NCI-H187 (cell line): ENCODE measurements around the gene IGF1R.

Source experiments
- DNase-seq, 2 experiments: peaks; one replicate each; lab custom pipeline; 2025; lab: John Stamatoyannopoulos, UW

The IGF1R gene

DNA sequence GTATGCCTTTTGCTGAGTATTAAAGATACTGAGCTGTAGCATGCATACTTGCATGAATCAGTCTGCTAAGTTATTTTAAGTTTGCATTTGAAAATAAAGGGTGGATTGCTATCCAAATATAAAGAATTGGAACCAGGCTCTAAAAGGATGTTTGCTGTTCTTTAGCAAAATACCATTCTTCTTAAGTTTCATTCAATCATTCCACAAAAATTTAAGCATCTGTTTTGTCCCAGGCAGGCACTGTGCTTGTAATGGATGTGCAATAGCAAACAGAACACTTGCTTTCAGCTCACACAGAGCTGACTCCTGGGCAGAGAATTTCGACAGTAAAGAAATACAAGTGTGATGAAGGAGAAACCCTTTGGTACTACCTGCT lies 208.2 kb downstream of the IGF1R start:
- DNase-seq, result no peak

DNA sequence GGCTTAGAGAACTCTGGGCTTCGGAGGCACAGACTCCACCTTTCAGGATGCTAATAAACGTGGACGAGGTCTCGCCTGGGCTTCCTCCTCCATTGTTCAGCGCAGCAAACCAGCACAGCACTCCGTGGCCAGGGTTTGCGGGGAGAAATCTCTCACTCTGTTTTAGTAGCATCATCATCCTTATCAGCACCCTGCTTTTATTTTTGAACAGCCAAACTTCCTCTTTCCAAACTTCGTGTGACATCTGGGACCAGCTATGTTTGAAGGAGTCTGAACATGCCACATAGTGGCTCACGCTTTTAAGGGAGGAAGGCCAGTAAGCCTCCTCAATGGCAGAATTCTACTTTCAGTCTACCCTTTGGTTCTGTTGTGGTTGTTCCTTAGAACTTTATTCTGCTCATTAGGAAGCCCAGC lies 210.3 kb downstream of the IGF1R start:
- DNase-seq, result no peak

DNA sequence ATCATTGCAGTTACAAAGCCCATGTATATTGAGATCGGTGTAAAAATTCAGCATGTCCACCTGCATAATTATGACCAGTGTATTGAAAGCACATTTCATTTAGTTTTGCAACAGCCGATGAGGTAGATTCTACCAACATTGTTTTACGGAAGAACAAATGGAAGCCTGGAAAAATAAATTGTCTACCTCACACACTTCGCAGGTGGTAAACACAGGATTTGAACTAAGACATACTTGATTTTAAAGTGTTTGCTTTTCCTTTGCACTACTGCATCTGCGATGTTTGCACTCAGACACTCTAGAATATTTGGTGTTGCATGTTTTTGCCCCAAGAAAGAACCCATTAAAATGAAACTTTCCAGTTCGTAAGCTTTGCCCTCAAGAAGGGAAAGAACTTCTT lies 210.8 kb downstream of the IGF1R start:
- DNase-seq, result no peak

DNA sequence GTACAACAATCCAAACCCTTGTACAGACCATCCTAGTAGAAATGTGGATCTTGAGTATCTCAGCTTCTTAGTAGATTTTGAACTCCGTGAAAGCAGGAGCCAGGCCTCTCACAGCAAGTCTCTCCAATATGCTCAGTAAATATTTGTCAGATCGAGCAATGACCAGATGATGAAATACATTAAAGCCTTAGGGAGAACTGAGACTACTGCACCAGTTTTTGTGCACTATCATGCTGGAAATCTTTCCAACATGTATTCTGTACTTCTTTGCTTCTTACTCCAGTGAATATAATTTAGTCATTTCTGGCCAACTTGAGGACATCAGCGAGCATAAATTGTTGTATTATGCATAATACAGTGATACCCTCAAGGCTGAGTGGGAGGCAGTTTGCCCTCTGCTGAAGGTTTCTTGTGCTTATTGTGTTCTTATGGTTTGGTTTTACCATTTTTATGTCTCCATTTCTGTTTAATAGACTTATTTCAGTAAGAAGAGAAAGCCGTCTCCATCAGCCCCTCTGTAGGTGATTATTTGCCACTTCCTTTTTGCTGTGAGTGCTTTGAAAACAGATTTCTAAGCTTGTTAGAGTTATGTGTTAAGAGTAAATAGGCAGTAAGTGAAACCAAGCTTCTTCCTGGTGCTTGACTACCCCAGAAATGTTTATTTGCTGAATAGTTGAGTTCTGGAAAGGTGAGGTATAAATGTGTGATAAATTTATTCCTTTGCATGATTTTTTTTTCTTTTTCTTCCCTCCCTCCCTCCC lies 212.1 kb downstream of the IGF1R start:
- DNase-seq, result no peak

DNA sequence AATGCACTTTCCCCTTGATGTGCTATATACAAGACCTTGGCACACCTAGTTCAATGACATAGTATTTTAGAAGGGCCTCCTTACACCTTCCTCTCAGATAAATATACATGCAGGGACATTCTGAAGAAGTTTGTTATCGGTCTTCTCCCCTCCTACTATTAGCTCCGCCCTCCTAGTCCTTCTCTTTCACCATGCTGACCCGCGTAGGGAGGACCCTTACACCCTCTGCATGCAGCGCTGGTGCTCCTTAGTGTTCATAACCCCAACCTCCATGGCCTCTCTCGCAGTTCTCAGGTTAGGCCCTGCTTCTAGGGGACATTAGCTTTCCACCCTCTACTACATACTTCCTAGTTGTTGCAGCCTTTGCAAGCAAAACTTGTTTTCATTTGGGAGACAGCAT lies 212.8 kb downstream of the IGF1R start:
- DNase-seq, result no peak

DNA sequence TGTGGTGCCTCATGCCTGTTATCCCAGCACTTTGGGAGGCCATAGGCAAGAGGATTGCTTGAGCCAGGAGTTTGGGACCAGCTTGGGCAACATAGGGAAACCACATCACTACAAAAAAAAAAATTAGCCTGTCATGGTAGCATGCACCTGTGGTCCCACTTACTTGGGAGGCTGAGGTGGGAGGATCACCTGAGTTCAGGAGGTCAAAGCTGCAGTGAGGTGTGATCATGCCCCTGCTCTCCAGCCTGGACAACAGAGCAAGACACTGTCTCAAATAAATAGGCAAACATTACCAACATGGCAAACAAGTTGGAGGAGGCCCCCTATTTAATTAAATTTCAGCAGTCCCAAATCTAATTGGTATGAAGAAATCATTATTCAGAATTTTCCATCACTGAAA lies 215.6 kb downstream of the IGF1R start:
- no peak for DNase-seq

DNA sequence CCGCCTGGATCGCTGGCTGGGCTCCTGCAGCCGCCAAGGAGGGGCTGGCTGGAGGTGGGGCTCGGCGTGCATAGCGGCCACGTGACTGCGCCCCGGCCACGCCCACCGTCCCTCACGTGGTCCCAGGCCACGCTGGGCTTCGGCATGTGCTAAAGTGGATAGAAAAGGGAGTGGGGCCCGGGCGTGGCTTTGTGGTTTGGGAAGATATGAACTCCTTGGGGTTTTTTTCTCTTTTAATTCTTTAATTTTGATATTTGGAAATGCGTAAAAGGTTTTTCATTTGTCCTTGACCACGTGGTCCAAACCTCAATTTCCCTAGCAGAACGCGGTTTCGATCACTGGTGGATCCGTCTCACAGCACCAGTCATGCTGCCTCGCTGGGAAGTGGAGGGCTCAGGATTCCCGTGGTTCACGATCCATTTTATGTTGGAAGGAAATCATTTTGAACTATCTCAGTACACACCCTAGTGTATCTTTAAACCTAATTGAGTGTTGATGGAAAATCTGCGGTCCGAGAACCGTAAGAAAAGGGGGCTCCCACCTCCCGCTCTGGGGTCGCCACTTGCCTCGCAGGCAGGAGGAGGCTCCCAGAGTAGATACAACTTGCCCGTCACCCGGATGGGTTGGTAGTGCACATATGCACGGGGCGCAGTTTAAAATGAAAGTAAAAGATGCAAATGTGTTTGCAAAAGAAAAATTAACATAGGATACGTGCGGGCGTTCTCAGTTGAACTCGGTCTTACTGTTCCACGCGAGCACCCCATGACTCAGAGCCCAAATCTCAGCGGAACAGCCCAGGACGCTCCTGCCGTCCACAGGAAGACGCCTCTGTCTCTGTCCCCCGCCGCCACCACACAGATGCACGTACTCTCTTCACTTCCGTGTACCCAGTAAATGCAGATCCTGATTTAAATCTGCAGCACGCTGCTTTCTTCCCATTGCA lies 217.3 kb downstream of the IGF1R start:
- peak; percentile 80 for DNase-seq

DNA sequence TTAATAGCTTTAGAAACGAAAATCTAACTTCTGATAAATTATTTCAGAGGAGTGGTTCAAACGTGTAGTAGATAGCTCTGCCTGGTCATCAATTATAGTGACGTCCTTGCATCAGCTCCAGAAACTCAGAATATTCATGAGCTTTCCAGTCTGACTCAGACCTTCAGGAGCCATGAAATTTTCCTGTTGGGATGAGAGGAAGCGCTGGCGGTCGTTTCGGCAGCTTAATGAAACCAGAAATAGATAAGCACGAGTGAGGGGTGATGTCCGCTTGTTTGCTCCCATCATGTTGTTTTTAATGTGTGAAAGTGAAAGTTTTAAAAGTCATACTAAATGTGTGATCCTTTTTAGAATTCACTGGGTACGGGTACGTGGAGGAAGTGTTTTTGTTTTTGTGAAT lies 218.2 kb downstream of the IGF1R start:
- no peak for DNase-seq

DNA sequence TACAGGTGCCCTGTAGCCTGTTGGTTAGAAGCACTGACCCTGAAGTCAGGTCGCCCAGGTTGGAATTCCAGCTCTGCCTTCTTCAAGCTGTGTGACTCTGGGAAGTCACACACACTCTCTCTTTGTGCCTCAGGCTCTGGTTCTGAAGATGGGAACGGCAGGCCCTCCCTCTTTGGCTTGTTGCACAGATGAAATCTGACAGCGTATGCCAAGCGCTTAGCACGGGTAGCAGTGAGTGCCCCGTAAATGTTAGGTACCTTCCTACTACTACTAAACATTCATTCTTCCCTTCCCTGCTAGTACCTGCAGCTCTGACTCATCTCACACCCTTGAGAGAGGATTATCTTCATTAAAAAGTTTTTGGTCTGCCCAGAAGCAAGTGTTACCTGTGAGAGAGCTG lies 220.2 kb downstream of the IGF1R start:
- no peak for DNase-seq

DNA sequence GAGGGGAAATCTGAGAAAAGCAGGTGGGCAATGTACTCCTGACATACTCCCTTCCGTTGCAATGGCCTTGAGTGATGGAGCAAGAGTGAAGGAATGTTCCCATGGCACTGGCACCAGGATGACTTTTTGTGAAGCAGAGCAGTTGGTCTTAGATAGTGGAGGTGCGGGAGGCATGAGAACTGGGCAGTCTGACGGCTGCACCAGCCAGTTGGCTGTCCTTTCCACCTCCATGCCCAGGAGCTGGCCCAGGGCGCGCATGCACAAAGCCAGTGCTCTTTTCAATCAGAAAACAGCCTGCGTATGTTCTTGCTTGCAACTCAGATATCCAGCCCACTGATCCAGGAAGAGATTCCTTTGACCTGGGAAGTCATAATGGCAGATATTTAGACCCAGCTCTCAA lies 222.4 kb downstream of the IGF1R start:
- no peak for DNase-seq

DNA sequence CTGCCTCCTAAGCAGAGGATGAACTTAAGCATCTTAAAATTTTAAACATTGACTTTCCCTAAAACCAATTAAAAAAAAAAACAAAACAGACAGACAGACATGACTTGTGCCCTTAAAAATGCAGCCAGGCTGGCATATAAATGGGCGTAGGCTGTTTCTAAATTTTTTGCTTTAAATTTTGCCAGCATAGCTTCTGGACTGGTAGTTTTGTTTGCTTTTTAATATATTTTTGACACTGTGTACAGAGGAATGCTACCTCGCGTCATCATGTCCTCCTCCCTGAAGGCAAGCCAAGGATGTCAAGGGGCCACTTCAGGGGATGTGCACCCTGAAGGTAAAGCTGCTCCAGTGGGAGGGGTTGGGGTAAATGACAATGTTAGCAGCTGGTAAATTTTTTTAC lies 224.4 kb downstream of the IGF1R start:
- DNase-seq, result no peak

DNA sequence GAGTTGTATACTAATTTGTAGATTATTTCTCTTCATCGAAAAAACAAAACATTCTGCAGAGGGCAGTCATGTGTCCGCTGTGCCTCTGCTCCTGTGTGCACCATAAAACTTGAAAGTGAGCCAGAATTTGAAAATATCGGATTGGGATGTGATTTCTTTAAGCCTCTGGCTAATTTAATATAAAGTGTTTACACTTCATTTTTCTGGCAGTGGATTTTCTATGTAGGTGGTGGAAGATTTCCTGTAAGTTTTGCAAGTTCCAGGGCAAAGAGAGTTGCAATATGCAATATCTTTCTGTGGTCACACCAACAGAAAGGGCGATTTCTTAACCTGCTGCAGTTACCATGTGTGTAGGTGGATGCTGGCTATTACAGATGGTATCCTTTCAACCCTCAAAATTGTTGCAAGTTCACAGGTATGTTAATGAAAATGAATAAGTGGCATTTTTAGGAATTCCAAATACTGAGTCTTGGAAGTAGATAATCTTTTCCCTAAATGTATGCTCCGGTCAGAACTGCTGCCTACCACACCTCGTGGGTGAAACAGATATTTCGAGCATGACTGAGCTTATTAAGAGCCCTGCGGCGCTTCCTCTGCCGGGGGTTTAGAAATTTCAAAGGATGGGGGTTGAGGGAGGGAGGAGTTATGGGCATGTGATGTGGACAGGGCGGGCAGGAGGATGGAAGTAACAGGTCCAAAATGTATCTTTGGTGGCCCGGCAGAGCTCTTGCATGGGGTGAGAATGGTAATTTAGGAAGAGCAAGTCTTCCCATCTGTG lies 225.3 kb downstream of the IGF1R start:
- DNase-seq, result no peak

DNA sequence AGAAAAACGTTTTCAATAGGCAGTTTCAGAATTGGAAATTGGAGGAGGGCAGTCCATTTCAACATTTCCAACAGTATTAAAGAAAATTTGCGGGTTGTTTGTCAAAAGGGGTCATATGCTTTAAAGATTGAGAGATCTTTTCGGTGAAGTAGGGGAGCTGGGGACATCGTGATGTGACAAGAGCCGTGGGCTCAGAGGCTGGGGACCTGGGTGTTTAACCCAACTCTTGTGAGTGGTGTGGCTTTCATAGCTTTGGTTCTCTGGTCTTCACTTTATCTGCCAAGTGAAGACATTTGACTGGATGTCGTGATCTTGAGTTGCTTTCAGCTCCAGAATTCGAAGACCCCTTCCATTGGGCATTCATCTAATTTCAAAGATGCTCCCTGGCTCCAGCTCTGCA lies 226.0 kb downstream of the IGF1R start:
- DNase-seq, result no peak

DNA sequence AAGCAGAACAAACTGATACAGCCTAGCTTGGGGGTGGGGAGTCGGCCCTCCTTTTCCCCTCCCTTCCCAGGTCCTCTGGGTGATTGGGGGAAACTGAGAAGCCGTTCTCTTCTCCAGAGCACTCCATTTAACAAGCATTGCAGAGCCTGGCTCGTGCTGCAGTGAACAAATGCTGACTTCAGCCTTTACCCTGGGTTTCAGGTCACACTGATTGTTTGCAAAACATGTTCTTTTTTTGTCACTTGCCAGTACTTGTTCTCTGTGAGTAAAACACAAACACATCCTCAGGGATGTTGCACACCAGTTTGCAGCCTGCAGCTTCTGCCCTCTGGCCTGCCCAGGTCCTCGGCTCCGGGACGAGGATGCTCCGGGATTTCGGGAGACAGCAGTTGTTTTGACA lies 226.4 kb downstream of the IGF1R start:
- no peak for DNase-seq

DNA sequence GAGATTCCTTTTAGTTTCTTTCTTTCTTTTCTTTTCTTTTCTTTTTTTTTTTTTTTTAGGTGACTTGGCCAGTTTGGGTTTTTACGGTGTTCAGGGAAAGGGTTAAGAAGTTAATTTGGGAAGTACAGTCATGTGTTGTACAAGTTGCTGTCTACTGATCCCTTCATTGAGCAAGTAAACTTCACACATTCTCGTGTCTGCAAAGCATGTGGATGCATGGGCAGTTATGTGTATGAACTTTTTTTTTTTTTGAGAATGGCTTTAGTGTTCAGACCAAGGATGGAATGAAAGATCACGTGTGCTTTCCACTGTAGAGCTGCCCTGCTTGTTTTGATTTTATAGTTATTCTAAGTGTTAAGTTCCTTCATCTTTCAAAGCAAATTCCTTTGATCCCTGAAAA lies 227.0 kb downstream of the IGF1R start:
- DNase-seq, result no peak

DNA sequence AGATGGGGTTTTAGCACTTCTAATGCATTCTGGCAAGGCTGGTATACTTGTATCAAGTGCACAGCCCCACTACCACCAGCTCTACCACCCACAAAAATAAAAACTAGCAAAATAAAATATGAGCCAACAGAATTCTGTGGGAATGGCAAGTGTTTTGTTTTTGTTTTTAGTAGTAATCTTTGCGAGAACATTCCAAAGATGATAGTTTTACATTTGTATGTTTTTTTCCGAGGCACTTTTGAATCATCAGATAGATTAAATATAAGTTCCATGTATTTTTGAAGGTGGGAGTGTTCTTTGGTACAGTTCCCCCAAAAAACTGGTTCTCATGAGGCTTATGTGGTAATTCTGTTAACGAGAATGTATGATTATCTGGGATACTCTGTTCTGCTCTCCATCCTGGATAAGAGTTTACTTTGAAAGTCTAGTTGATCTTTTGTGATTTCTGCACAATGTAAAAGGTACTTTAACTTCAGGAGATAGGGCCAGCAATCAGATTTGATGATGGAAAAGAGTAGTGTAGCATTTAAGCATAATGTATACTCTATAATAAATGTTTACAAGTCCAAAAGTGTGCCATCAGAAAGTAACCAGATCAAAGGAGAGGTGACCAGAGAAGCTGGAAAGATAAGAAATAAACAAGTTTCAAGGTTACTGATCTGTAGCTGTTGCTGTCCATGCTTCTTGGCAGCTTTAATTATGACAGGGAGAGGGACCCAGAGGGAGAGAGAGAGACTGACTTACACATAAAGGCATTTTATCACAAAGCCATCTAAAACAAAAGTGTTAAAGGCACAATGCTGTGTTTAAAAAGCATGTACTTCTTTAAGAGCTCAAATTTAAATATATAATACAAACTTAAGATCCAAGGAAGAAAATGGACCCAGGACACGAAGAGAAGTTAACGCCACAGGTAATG lies 228.4 kb downstream of the IGF1R start:
- no peak for DNase-seq

DNA sequence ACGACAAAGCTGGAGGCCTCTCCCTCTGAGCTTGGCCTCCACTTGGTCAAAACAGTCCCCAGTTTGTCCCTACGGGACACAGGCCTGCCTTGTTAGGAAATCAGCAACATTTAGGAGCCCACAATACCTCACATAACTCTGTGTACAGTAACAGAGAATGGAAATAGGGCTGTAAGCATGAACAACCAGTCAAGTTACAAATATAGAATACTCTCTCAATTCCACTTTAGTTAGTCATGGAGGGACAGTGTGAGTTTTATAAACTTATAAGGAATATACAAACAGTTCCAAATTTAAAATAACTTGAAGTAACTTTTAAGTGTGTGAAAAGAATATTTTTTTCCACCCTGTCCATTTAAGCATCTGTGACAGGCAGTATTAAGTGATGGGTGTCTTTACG lies 229.8 kb downstream of the IGF1R start:
- DNase-seq, result no peak

DNA sequence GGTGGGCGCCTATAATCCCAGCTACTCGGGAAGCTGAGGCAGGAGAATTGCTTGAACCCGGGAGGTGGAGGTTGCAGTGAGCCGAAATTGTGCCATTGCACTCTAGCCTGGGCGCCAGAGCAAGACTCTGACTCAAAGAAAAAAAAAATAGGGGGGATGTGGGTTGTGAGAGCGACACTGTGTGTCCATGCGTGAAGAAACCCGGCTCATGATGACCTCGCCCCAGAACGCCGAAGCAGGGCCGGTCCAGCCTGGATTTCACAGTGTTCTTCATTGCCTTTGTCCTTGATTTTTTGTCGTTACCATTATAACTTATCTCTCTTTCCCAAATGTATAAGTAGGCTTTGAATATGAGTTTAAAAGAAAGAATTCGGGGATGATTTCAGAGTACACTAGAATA lies 230.5 kb downstream of the IGF1R start:
- no peak for DNase-seq

DNA sequence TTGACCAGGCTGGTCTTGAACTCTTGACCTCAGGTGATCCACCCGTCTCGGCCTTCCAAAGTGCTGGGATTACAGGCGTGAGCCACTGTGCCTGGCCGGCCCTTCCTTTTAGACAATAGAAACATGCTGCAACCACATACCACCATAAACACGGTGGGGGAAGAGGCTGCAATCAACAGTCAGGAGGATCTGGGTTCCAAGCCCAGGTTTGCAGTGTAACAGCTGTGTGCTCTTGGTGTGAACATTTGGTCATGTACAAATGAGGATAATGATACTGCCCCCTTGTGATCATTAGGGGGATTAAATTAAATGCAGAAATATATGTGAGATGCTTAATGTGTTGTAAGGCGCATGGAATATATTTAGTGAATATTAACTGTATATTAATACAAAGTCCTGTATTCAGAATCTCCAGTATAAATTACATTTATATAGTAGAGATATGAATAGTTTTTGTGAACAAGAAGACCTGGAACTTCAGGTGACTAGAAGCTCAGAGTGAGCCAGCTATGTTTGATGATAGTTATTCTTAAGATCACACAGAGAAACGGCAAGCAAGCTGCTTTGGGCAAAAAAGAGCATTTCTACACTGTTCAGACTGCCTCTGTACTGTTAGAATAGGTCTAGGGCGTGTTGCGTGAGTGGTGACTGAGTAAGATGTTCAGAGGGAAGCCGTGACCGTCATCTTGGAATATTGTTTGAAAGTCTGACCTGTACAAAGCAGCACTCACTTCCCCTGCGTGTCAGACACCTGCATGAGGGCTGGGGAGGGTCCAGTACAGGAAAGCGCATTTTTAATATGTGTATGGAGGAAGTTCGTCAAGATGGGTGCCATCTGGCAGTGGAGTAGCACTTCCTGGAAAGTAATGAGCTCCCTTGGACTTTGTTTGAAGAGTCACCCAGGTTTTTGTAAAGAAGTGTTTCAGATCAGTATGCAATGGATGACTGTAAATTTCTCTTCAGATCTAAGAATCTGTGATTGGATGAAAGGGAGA lies 233.5 kb downstream of the IGF1R start:
- DNase-seq, result peak in 1 of 2 experiments; percentile 15

DNA sequence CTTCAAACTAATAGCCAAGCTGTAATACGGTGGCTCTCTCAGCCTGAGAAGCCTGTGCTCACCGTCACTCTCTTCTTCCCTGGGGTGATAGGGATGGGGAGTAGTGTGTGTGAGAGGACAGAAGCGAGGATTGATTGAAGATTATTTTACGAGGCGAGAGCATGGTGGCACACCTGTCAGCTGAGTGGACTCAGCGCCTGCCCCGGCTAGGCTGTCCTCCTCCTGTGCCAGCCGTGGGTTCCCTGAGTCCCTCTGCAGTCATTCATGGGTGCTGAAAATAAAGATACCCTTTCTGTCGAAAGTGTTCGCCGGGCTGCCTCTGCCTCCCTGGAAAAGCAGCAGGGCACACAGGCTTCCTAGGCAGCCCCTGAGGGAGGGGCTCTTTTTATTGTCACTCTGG lies 235.1 kb downstream of the IGF1R start:
- DNase-seq, result no peak
